Muscle layer of colon (tissue), 2 donors: ENCODE measurements around the gene CENPB.
"Not testable (repeated sequence)": the region's sequence is repeated elsewhere in the genome, so short reads cannot be mapped to it uniquely, and the experiment has no call there.

ENCODE experiments used
- H3K27ac ChIP-seq: one replicate; pipeline ENCODE4 v1.7.0; 2013; ENCODE audit warnings: low read depth, mild to moderate bottlenecking, low read length, moderate library complexity
- H3K27me3 ChIP-seq, 2 donors: one replicate each; pipeline ENCODE4 v1.7.0; 2013; ENCODE audit warnings: low read length in 2 of 2, mild to moderate bottlenecking in 2 of 2; ENCODE audit not compliant: insufficient read depth in 2 of 2, control insufficient read depth in 1 of 2
- H3K36me3 ChIP-seq: one replicate; pipeline ENCODE4 v1.7.0; 2013; ENCODE audit warnings: mild to moderate bottlenecking, low read length; ENCODE audit not compliant: insufficient read depth
- H3K4me1 ChIP-seq: one replicate; pipeline ENCODE4 v1.7.0; 2013; ENCODE audit warnings: mild to moderate bottlenecking, low read length; ENCODE audit not compliant: insufficient read depth
- H3K4me3 ChIP-seq, 2 donors: one replicate each; pipeline ENCODE4 v1.7.0; 2013; ENCODE audit warnings: low read length in 2 of 2, low read depth in 1 of 2, mild to moderate bottlenecking in 1 of 2, moderate library complexity in 1 of 2
- H3K9ac ChIP-seq: one replicate; pipeline ENCODE4 v1.7.0; 2013; ENCODE audit warnings: low read length
- H3K9me3 ChIP-seq: one replicate; pipeline ENCODE4 v1.7.0; 2013; ENCODE audit warnings: mild to moderate bottlenecking, low read length
- donor health status: abdominal sarcoma.
- donor health status: Adenocarcinoma of cecum.

The CENPB gene

GRCh38 chr20:3797592-3798372 lies 11.2 kb upstream of the CENPB start:
- Histone ChIP-seq H3K4me1 (peaks cover 41% of the 10 kb centered on the region), H3K36me3 (peaks cover 37% of the 10 kb centered on the region), H3K9ac (no peak overlapping the region)

GRCh38 chr20:3797226-3797545 lies 10.6 kb upstream of the CENPB start:
- Histone ChIP-seq H3K27ac (no peak overlapping the region), H3K4me1 (peaks cover 41% of the 10 kb centered on the region), H3K4me3 (peak overlapping the region in 1 of 2 donors; percentile 53), H3K36me3 (peaks cover 31% of the 10 kb centered on the region), H3K27me3 (no peaks in the 10 kb centered on the region), H3K9me3 (no peaks in the 10 kb centered on the region), H3K9ac (peak overlapping the region; percentile 33)

More at GRCh38 chr20:3797592-3798372, 11.2 kb upstream of the CENPB start:
- Histone ChIP-seq H3K9me3 (no peaks in the 10 kb centered on the region), H3K27ac (no peak overlapping the region), H3K27me3 (no peaks in the 10 kb centered on the region), H3K4me3 (peak overlapping the region in 1 of 2 donors; percentile 53)

GRCh38 chr20:3796477-3797225 lies 10.1 kb upstream of the CENPB start:
- Histone ChIP-seq H3K4me3 (peak overlapping the region; percentile 53 to 61), H3K27me3 (no peaks in the 10 kb centered on the region), H3K27ac (peak overlapping the region; percentile 44), H3K9ac (peak overlapping the region; percentile 33), H3K36me3 (peaks cover 25% of the 10 kb centered on the region), H3K4me1 (peaks cover 41% of the 10 kb centered on the region), H3K9me3 (no peaks in the 10 kb centered on the region)

GRCh38 chr20:3795511-3796468 lies 9.2 kb upstream of the CENPB start, which contains the start of gene CDC25B:
Gene CDC25B (plus strand): TSS chr20:3796310. CDS start chr20:3796532, 222 bp downstream.
- Histone ChIP-seq H3K36me3 (peaks cover 17% of the 10 kb centered on the region), H3K4me3 (peak within 1 kb of the TSS; percentile 62 to 82), H3K27me3 (no peaks in the 10 kb centered on the region), H3K9ac (peak within 1 kb of the TSS; percentile 86), H3K4me1 (peaks cover 41% of the 10 kb centered on the region), H3K9me3 (no peaks in the 10 kb centered on the region), H3K27ac (peak within 1 kb of the TSS; percentile 87)

GRCh38 chr20:3794701-3795420 lies 8.3 kb upstream of the CENPB start:
- H3K9me3 ChIP-seq: no peaks in the 10 kb centered on the region
- peak overlapping the region; percentile 87 for H3K27ac ChIP-seq
- H3K4me3 ChIP-seq: peak overlapping the region in 1 of 2 donors; percentile 82
- peak overlapping the region; percentile 86 for H3K9ac ChIP-seq
- peaks cover 8% of the 10 kb centered on the region for H3K36me3 ChIP-seq
- no peaks in the 10 kb centered on the region for H3K27me3 ChIP-seq
- peaks cover 40% of the 10 kb centered on the region for H3K4me1 ChIP-seq

GRCh38 chr20:3794168-3794567 lies 7.6 kb upstream of the CENPB start:
- H3K27ac ChIP-seq, H3K36me3 ChIP-seq, H3K9ac ChIP-seq, H3K9me3 ChIP-seq, H3K4me3 ChIP-seq, H3K27me3 ChIP-seq: not testable (repeated sequence)
- H3K4me1 ChIP-seq: peaks cover 33% of the 10 kb centered on the region

- H3K27ac ChIP-seq: not testable (repeated sequence)
Observed at GRCh38 chr20:3789201-3789600, 2.7 kb upstream of the CENPB start.

GRCh38 chr20:3788685-3789155 lies 2.2 kb upstream of the CENPB start:
- Histone ChIP-seq H3K4me3 (no peak overlapping the region), H3K4me1 (peaks cover 26% of the 10 kb centered on the region), H3K36me3 (no peaks in the 10 kb centered on the region), H3K9me3 (no peaks in the 10 kb centered on the region), H3K27me3 (no peaks in the 10 kb centered on the region), H3K9ac (no peak overlapping the region), H3K27ac (no peak overlapping the region)

More at GRCh38 chr20:3789201-3789600, 2.7 kb upstream of the CENPB start:
- not testable (repeated sequence) for H3K9me3 ChIP-seq, H3K9ac ChIP-seq, H3K27me3 ChIP-seq, H3K36me3 ChIP-seq, H3K4me3 ChIP-seq
- H3K4me1 ChIP-seq: peaks cover 22% of the 10 kb centered on the region

- H3K4me3 ChIP-seq: no peak overlapping the region
- H3K27ac ChIP-seq: peak overlapping the region; percentile 42
- no peaks in the 10 kb centered on the region for H3K36me3 ChIP-seq
- peaks cover 31% of the 10 kb centered on the region for H3K4me1 ChIP-seq
- no peaks in the 10 kb centered on the region for H3K27me3 ChIP-seq
- no peaks in the 10 kb centered on the region for H3K9me3 ChIP-seq
- peak overlapping the region; percentile 27 for H3K9ac ChIP-seq
Observed at GRCh38 chr20:3787324-3788014, 929 bp upstream of the CENPB start.

GRCh38 chr20:3786126-3786484 lies 435 bp downstream of the CENPB start:
- peak overlapping the region; percentile 71 to 84 for H3K4me3 ChIP-seq
- no peaks in the 10 kb centered on the region for H3K27me3 ChIP-seq
- H3K9ac ChIP-seq: peak overlapping the region; percentile 57
- no peaks in the 10 kb centered on the region for H3K36me3 ChIP-seq
- peaks cover 36% of the 10 kb centered on the region for H3K4me1 ChIP-seq
- peak overlapping the region; percentile 78 for H3K27ac ChIP-seq
- no peaks in the 10 kb centered on the region for H3K9me3 ChIP-seq
